ENCODE data around the gene CTDSP2.
A peak's percentile ranks its signal among the peaks of the same experiment; 100 is the strongest.

Gene CTDSP2

GRCh38 chr12:57892232-57892972, 45.9 kb upstream of the CTDSP2 start:
- DNase-seq (ENCODE audit: low read depth): no peak
- H3K4me3 ChIP-seq (ENCODE audit: low read length): no peak overlapping the region
- TF ChIP-seq CTCF (IDR thresholded peaks at IDR 0.05; ENCODE audit: insufficient read depth, low read depth, low read length, missing control alignments): no peak

GRCh38 chr12:57891542-57892228, 45.2 kb upstream of the CTDSP2 start:
- peak; percentile 13 for DNase-seq (ENCODE audit: low read depth)
- TF ChIP-seq CTCF (IDR thresholded peaks at IDR 0.05; ENCODE audit: insufficient read depth, low read depth, low read length, missing control alignments): no peak
- no peak overlapping the region for H3K4me3 ChIP-seq (ENCODE audit: low read length)

GRCh38 chr12:57890191-57891115, 43.9 kb upstream of the CTDSP2 start:
- TF ChIP-seq CTCF (IDR thresholded peaks at IDR 0.05; ENCODE audit: insufficient read depth, low read depth, low read length, missing control alignments): no peak
- H3K4me3 ChIP-seq (ENCODE audit: low read length): no peak overlapping the region
- DNase-seq (ENCODE audit: low read depth): peak; percentile 87

- DNase-seq (ENCODE audit: low read depth): peak; percentile 66
- H3K4me3 ChIP-seq (ENCODE audit: low read length): no peak overlapping the region
- TF ChIP-seq CTCF (IDR thresholded peaks at IDR 0.05; ENCODE audit: insufficient read depth, low read depth, low read length, missing control alignments): no peak
These were observed 43.0 kb upstream of the CTDSP2 start for GRCh38 chr12:57889500-57889989.

- peak overlapping the region; percentile 22 for H3K4me3 ChIP-seq (ENCODE audit: low read length)
- DNase-seq (ENCODE audit: low read depth): peak; percentile 99
- TF ChIP-seq CTCF (IDR thresholded peaks at IDR 0.05; ENCODE audit: insufficient read depth, low read depth, low read length, missing control alignments): peak; percentile 8
These were observed 42.1 kb upstream of the CTDSP2 start for GRCh38 chr12:57888409-57889157.
